Measurements from ENCODE around the gene PABPN1.

The PABPN1 gene

DNA sequence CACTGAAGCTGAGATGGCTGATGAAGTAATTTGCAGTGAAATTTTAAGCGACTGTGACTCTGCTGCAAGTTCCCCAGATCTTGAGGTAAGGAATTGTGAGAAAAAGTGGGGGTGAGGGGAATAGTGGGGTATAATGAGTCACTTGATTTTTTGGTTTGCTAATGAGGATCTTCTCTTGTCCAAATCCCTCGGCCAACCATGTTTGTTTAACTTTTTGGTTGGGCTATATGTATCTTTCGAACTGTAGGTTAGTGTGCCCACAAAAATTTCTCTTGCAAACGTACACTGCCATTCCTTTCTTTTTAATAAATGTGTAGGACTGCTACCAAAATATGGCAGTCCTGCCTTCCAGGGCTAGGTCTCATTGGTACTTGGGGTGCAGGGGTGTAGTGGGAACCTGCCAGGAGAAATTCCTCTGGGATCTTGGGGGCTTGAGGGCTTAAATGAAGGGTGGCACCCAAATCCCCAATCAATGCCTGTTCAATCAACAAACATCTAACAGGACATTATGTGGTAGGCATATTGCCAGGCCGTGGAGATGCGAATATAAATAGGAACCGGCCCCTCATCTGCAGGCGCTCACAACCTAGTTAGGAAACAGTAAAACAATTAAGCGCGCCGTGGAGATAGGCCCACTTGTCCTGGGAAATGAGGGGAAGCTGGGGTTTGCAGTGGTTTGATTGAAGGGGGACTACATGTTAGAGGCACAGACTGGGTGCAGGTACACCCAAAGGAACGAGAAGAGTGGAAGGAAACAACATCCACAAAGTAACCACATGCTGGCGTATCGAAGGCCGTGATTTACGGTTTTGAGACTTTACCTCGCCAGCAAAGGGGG lies 1.3 kb upstream of the PABPN1 start:
- peak overlapping the region; percentile 84 for H3K4me2 ChIP-seq (ENCODE audit: low read length)
- peaks cover 22% of the 10 kb centered on the region for H3K4me1 ChIP-seq (ENCODE audit: control insufficient read depth, low read length)
- H3K27me3 ChIP-seq (ENCODE audit: control insufficient read depth, low read length): no peaks in the 10 kb centered on the region
- peak overlapping the region; percentile 76 for H3K27ac ChIP-seq (ENCODE audit: low read depth, low read length)
- H3K36me3 ChIP-seq (ENCODE audit: control insufficient read depth, low read length): peaks cover 44% of the 10 kb centered on the region
- no peaks in the 10 kb centered on the region for H3K9me2 ChIP-seq (replicated peaks; ENCODE audit: control insufficient read depth, low read length)
- H3K9me3 ChIP-seq (ENCODE audit: control insufficient read depth, insufficient read depth, low read length): no peaks in the 10 kb centered on the region
- peaks cover 37% of the 10 kb centered on the region for H3K79me2 ChIP-seq (ENCODE audit: control insufficient read depth, low read length)
- peak overlapping the region; percentile 87 for H3K4me3 ChIP-seq (ENCODE audit: low read length)
- H3F3A ChIP-seq (ENCODE audit: control insufficient read depth, insufficient read depth): peaks cover 11% of the 10 kb centered on the region
- no peak for TF ChIP-seq EZH2phosphoT487 (IDR thresholded peaks at IDR 0.05; ENCODE audit: borderline replicate concordance, low read length)
- TF ChIP-seq, protein P1, sequence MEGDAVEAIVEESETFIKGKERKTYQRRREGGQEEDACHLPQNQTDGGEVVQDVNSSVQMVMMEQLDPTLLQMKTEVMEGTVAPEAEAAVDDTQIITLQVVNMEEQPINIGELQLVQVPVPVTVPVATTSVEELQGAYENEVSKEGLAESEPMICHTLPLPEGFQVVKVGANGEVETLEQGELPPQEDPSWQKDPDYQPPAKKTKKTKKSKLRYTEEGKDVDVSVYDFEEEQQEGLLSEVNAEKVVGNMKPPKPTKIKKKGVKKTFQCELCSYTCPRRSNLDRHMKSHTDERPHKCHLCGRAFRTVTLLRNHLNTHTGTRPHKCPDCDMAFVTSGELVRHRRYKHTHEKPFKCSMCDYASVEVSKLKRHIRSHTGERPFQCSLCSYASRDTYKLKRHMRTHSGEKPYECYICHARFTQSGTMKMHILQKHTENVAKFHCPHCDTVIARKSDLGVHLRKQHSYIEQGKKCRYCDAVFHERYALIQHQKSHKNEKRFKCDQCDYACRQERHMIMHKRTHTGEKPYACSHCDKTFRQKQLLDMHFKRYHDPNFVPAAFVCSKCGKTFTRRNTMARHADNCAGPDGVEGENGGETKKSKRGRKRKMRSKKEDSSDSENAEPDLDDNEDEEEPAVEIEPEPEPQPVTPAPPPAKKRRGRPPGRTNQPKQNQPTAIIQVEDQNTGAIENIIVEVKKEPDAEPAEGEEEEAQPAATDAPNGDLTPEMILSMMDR (IDR thresholded peaks at IDR 0.05; ENCODE audit: low read depth, low read length, poor library complexity, severe bottlenecking): no peak
- no peaks in the 10 kb centered on the region; the same call in 1 of the 2 replicates for H4K20me1 ChIP-seq (ENCODE audit: control insufficient read depth, insufficient read depth, low read depth, low read length)

GRCh38 chr14:23321572-23322547 lies 603 bp downstream of the PABPN1 start:
- no peak for TF ChIP-seq EZH2phosphoT487 (IDR thresholded peaks at IDR 0.05; ENCODE audit: borderline replicate concordance, low read length)
- TF ChIP-seq, protein P1 (IDR thresholded peaks at IDR 0.05; ENCODE audit: low read depth, low read length, poor library complexity, severe bottlenecking): no peak
- no peaks in the 10 kb centered on the region for H3K9me3 ChIP-seq (ENCODE audit: control insufficient read depth, insufficient read depth, low read length)
- peaks cover 25% of the 10 kb centered on the region for H3F3A ChIP-seq (ENCODE audit: control insufficient read depth, insufficient read depth)
- H4K20me1 ChIP-seq (ENCODE audit: control insufficient read depth, insufficient read depth, low read depth, low read length): no peaks in the 10 kb centered on the region; the same call in 1 of the 2 replicates
- H3K4me1 ChIP-seq (ENCODE audit: control insufficient read depth, low read length): peaks cover 22% of the 10 kb centered on the region
- H3K9me2 ChIP-seq (replicated peaks; ENCODE audit: control insufficient read depth, low read length): no peaks in the 10 kb centered on the region
- H3K36me3 ChIP-seq (ENCODE audit: control insufficient read depth, low read length): peaks cover 57% of the 10 kb centered on the region
- peak overlapping the region; percentile 54 for H3K27ac ChIP-seq (ENCODE audit: low read depth, low read length)
- peaks cover 37% of the 10 kb centered on the region for H3K79me2 ChIP-seq (ENCODE audit: control insufficient read depth, low read length)
- H3K27me3 ChIP-seq (ENCODE audit: control insufficient read depth, low read length): no peaks in the 10 kb centered on the region
- H3K4me3 ChIP-seq (ENCODE audit: low read length): peak overlapping the region; percentile 98
- peak overlapping the region; percentile 69 for H3K4me2 ChIP-seq (ENCODE audit: low read length)

DNA sequence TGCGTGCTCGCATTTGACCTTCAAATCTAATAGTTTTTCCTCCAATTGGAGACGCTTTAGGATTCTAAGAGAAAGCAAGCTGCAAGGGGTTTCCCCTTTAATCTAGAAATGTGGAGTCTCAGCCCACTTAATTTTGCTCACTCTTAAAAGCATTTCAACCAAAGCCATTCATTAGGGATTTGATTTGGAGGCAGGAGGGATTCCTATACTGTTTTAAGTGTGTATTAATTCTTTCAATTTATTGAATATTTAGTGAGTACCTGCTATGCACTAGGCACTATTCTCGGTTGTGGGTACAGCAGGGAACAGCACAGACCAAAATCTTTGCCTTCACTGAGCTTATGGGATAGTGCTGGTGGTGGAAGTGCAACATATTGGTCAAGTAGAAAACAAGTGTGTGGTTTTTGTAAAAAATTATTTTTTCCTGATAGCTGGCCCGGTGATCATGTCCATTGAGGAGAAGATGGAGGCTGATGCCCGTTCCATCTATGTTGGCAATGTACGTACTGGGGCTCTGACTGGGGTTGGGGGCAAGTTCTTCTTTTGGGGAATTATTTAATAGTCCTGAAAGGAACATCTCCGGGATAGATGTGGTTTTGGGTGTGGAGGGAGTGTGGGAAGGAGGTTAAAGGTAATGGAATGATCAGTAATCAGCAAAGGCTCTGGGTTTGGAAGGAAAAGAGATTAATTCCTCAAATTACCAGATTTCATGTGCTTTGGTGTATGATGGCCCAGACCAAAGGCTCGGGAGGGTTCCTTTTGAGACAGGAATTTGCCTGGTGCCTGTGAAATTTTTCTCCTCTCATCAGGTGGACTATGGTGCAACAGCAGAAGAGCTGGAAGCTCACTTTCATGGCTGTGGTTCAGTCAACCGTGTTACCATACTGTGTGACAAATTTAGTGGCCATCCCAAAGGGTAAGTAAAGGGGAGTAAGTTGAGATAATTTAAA lies 1.6 kb downstream of the PABPN1 start:
- Histone ChIP-seq H3K79me2 (ENCODE audit: control insufficient read depth, low read length) (peaks cover 37% of the 10 kb centered on the region), H3K4me3 (ENCODE audit: low read length) (peak overlapping the region; percentile 98), H3K9me3 (ENCODE audit: control insufficient read depth, insufficient read depth, low read length) (no peaks in the 10 kb centered on the region), H3K4me1 (ENCODE audit: control insufficient read depth, low read length) (peaks cover 22% of the 10 kb centered on the region), H3K36me3 (ENCODE audit: control insufficient read depth, low read length) (peaks cover 57% of the 10 kb centered on the region), H3F3A (ENCODE audit: control insufficient read depth, insufficient read depth) (peaks cover 34% of the 10 kb centered on the region), H3K4me2 (ENCODE audit: low read length) (peak overlapping the region; percentile 69), H3K27me3 (ENCODE audit: control insufficient read depth, low read length) (no peaks in the 10 kb centered on the region), H3K27ac (ENCODE audit: low read depth, low read length) (0 out of 2 replicates have a peak overlapping the region, but pooled peaks have one; percentile 39), H3K9me2 (replicated peaks; ENCODE audit: control insufficient read depth, low read length) (no peaks in the 10 kb centered on the region), H4K20me1 (ENCODE audit: control insufficient read depth, insufficient read depth, low read depth, low read length) (no peaks in the 10 kb centered on the region; the same call in 1 of the 2 replicates)
- TF ChIP-seq, protein P1 (IDR thresholded peaks at IDR 0.05; ENCODE audit: low read depth, low read length, poor library complexity, severe bottlenecking): no peak
- no peak for TF ChIP-seq EZH2phosphoT487 (IDR thresholded peaks at IDR 0.05; ENCODE audit: borderline replicate concordance, low read length)

All from DOHH2 (cell line).